GM23338 (cell line): Measurements from ENCODE around the gene AKR1C1. TPM values are rescaled to one million over a fixed set of nuclear protein-coding genes. Genes with fewer than 3 reads are reported as not detected.

Experiments
- ATAC-seq: fragments of 200-7000 bp; cut with Tn5 transposase; 3 replicates; pipeline ENCODE4 v1.9.1; 2020
- DNase-seq: peaks from one replicate; pipeline ENCODE4 v3.0.0-alpha.2; 2015; ENCODE audit warnings: low spot score
- H2AFZ ChIP-seq: fragments of 200-600 bp; sonication (generic); 2 replicates; pipeline ENCODE4 v1.8.0; 2016; ENCODE audit warnings: antibody characterized with exemption, mild to moderate bottlenecking, moderate library complexity
- H3F3A ChIP-seq: fragments of 200-600 bp; sonication (generic); replicated peaks from 2 replicates; pipeline ENCODE4 v1.8.0; 2017; ENCODE audit warnings: antibody characterized with exemption, mixed run types, low read depth
- H3K27ac ChIP-seq: fragments of 200-600 bp; sonication (generic); 2 replicates; pipeline ENCODE4 v1.6.1; 2016; ENCODE audit warnings: low read depth
- H3K27me3 ChIP-seq: fragments of 200-600 bp; sonication (generic); 2 replicates; pipeline ENCODE4 v1.8.0; 2016; ENCODE audit warnings: mild to moderate bottlenecking, mixed run types, moderate library complexity; ENCODE audit not compliant: insufficient read depth
- H3K36me3 ChIP-seq: fragments of 200-600 bp; sonication (generic); 2 replicates; pipeline ENCODE4 v1.8.0; 2016; ENCODE audit warnings: mild to moderate bottlenecking; ENCODE audit not compliant: insufficient read depth
- H3K4me1 ChIP-seq: fragments of 200-600 bp; sonication (generic); 2 replicates; pipeline ENCODE4 v1.8.0; 2016; ENCODE audit warnings: mild to moderate bottlenecking, moderate library complexity; ENCODE audit not compliant: insufficient read depth
- H3K4me2 ChIP-seq: fragments of 200-600 bp; sonication (generic); 2 replicates; pipeline ENCODE4 v1.7.1; 2017; ENCODE audit warnings: mixed run types
- H3K4me3 ChIP-seq: fragments of 200-600 bp; sonication (generic); 2 replicates; pipeline ENCODE4 v1.6.1; 2016; ENCODE audit warnings: mixed run types
- H3K79me2 ChIP-seq: fragments of 200-600 bp; sonication (generic); replicated peaks from 2 replicates; pipeline ENCODE4 v1.8.0; 2017; ENCODE audit warnings: mild to moderate bottlenecking; ENCODE audit not compliant: insufficient read depth
- H3K9me2 ChIP-seq: fragments of 200-600 bp; sonication (generic); 2 replicates; pipeline ENCODE4 v1.8.0; 2017; ENCODE audit not compliant: insufficient read depth
- H4K20me1 ChIP-seq: fragments of 200-600 bp; sonication (generic); replicated peaks from 2 replicates; pipeline ENCODE4 v1.8.0; 2017; ENCODE audit warnings: mild to moderate bottlenecking; ENCODE audit not compliant: insufficient read depth
- H3K27ac Mint-ChIP-seq: 2 replicates; pipeline ENCODE4 v1.8.0; 2020; ENCODE audit warnings: inconsistent platforms, mild to moderate bottlenecking, moderate library complexity, mixed read lengths
- H3K27me3 Mint-ChIP-seq: 3 replicates; pipeline ENCODE4 v1.8.0; 2022; ENCODE audit warnings: low read depth, mild to moderate bottlenecking, moderate library complexity, mixed read lengths, inconsistent platforms; ENCODE audit not compliant: insufficient read depth, poor library complexity
- H3K36me3 Mint-ChIP-seq: 3 replicates; pipeline ENCODE4 v1.8.0; 2021; ENCODE audit warnings: low read depth, mild to moderate bottlenecking, inconsistent platforms, moderate library complexity, mixed read lengths
- H3K4me1 Mint-ChIP-seq: 3 replicates; pipeline ENCODE4 v1.8.0; 2020; ENCODE audit warnings: mild to moderate bottlenecking, inconsistent platforms, mixed read lengths
- H3K4me3 Mint-ChIP-seq: 3 replicates; pipeline ENCODE4 v1.8.0; 2021; ENCODE audit warnings: moderate library complexity, mild to moderate bottlenecking, inconsistent platforms, mixed read lengths
- H3K9me3 Mint-ChIP-seq: 3 replicates; pipeline ENCODE4 v1.8.0; 2020; ENCODE audit warnings: moderate library complexity, mild to moderate bottlenecking, inconsistent platforms, mixed read lengths
- EZH2 ChIP-seq: fragments of 200-600 bp; sonication (generic); IDR thresholded peaks from one replicate; pipeline ENCODE4 v1.8.0; 2017; ENCODE audit warnings: antibody characterized with exemption, mild to moderate bottlenecking, low read depth; ENCODE audit not compliant: unreplicated experiment
- JUNB ChIP-seq: IDR thresholded peaks from one replicate; pipeline ENCODE4 v1.6.1; 2016; ENCODE audit warnings: antibody characterized with exemption; ENCODE audit not compliant: unreplicated experiment
- NANOG ChIP-seq: IDR thresholded peaks from 2 replicates; pipeline ENCODE4 v1.6.1; 2016; ENCODE audit warnings: antibody characterized with exemption, borderline replicate concordance
- POLR2AphosphoS5 ChIP-seq: IDR thresholded peaks from 2 replicates; pipeline ENCODE4 v1.6.1; 2016; ENCODE audit warnings: antibody characterized with exemption, low read depth
- ZNF331 ChIP-seq: fragments of 250-450 bp; sonication (Bioruptor Pico); IDR thresholded peaks from 2 replicates; pipeline ENCODE4 v1.5.0; 2020; ENCODE audit warnings: low read depth, mild to moderate bottlenecking, moderate library complexity
- ZNF462 ChIP-seq: fragments of 250-450 bp; sonication (Bioruptor Pico); IDR thresholded peaks from 2 replicates; pipeline ENCODE4 v1.5.0; 2020; ENCODE audit warnings: mild to moderate bottlenecking, moderate library complexity
- polyA plus RNA-seq: library from polyadenylated mRNA; unstranded; fragments of >200 nt; fragmentation: Nextera tagmentation; extraction: Ambion mirVana; gene quantifications from 2 replicates; pipeline ENCODE4 v1.2.1, GENCODE V29; 2016
- total RNA-seq: library from RNA; depleted of rRNA; stranded (reverse); fragments of >200 nt; shearing (Covaris generic); gene quantifications from 2 replicates; pipeline ENCODE4 v1.2.3, GENCODE V29; 2014

Gene AKR1C1
- total and polyA plus RNA-seq, 2 experiments from 2014 or later = 2.6 to 5.1 TPM

GRCh38 chr10:4937346-4937745 lies 25.9 kb upstream of the AKR1C1 start:
- Mint-ChIP-seq H3K4me3 (no peak overlapping the region), H3K36me3 (peaks cover 4% of the 10 kb centered on the region; the same call in 2 of the 3 replicates), H3K4me1 (no peaks in the 10 kb centered on the region; the same call in 2 of the 3 replicates), H3K9me3 (peaks cover 13% of the 10 kb centered on the region; the same call in 2 of the 3 replicates), H3K27me3 (peaks cover 3% of the 10 kb centered on the region), H3K27ac (no peak overlapping the region)
- Histone ChIP-seq H3F3A (no peaks in the 10 kb centered on the region), H3K4me1 (no peaks in the 10 kb centered on the region), H3K36me3 (no peaks in the 10 kb centered on the region), H3K4me2 (no peak overlapping the region), H3K27ac (no peak overlapping the region), H3K79me2 (no peaks in the 10 kb centered on the region), H2AFZ (no peak overlapping the region), H3K4me3 (no peak overlapping the region), H3K27me3 (no peaks in the 10 kb centered on the region), H3K9me2 (peaks cover 4% of the 10 kb centered on the region; the same call in 1 of the 2 replicates), H4K20me1 (no peaks in the 10 kb centered on the region)
- TF ChIP-seq NANOG = no peak
- TF ChIP-seq ZNF331 = no peak
- no peak for TF ChIP-seq JUNB
- no peak for TF ChIP-seq EZH2
- no peak for TF ChIP-seq POLR2AphosphoS5
- no peak for TF ChIP-seq ZNF462 (CRISPR knock-in tag)
- DNase-seq = no peak
- ATAC-seq = no peak
